ENCODE measurements around the gene ERRFI1.

ERRFI1 gene

GRCh38 chr1:8003438-8004112 is 22.5 kb downstream of the ERRFI1 start:
- no peak for DNase-seq

- DNase-seq: no peak
Measured at GRCh38 chr1:8002921-8003320, 23.2 kb downstream of the ERRFI1 start.

- no peak for DNase-seq
Measured at GRCh38 chr1:8002329-8002910, 23.7 kb downstream of the ERRFI1 start.

- DNase-seq: no peak
Measured at GRCh38 chr1:7995437-7995836, 30.7 kb downstream of the ERRFI1 start.

DNA sequence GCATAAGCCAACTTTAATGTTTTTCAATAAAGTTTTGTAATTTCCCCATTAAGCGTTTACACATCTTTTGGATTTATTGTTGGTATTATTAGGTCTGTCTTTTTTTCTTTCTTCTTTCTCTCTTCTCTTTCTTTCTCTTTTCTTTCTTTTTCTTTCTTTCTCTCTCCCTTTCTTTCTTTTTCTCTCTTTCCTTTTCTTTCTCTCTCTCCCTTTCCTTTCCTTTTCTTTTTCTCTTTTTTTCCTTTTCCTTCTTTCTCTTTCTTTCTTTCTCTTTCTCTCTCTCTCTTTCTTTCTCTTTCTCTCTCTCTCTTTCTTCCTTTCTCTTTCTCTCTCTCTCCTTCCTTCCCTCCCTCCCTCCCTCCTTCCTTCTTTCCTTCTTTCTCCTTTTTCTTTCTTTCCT is 31.3 kb downstream of the ERRFI1 start:
- no peak for DNase-seq

DNA sequence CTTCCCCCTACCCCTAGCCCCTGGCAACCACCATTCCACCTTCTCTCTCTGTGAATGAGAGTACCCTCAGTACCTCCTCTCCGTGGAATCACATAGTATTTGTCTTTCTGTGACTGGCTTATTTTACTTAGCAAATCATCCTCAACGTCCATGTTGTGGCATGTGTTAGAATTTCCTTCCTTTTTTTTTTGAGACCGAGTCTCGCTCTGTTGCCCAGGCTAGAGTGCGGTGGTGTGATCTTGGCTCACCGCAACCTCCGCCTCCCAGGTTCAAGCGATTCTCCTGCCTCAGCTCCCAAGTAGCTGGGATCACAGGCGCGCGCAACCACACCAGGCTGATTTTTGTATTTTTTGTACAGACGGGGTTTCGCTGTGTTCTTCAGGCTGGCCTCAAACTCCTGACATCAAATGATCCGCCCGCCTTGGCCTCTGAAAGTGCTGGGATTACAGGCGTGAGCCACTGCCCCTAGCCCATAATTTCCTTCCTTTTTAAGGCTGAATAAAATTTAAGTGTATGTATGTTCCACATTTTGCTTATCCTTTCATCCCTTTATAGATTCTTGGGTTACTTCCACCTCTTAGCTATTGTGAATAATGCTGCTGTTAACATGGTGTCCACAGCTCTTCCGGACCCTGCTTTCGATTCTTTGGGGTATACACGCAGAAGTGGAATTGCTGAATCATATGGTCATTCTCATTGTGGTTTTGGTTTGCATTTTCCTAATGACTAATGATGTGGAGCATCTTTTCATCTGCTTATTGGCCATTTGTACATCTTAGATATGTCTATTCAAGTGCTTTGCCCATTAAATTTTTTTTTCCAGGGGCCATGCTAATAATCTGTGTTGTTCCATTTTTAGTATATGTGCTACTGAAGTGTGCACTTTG is 32.3 kb downstream of the ERRFI1 start:
- peak; percentile 30 for DNase-seq

- no peak for DNase-seq
Measured at GRCh38 chr1:7992885-7993284, 33.2 kb downstream of the ERRFI1 start.

DNA sequence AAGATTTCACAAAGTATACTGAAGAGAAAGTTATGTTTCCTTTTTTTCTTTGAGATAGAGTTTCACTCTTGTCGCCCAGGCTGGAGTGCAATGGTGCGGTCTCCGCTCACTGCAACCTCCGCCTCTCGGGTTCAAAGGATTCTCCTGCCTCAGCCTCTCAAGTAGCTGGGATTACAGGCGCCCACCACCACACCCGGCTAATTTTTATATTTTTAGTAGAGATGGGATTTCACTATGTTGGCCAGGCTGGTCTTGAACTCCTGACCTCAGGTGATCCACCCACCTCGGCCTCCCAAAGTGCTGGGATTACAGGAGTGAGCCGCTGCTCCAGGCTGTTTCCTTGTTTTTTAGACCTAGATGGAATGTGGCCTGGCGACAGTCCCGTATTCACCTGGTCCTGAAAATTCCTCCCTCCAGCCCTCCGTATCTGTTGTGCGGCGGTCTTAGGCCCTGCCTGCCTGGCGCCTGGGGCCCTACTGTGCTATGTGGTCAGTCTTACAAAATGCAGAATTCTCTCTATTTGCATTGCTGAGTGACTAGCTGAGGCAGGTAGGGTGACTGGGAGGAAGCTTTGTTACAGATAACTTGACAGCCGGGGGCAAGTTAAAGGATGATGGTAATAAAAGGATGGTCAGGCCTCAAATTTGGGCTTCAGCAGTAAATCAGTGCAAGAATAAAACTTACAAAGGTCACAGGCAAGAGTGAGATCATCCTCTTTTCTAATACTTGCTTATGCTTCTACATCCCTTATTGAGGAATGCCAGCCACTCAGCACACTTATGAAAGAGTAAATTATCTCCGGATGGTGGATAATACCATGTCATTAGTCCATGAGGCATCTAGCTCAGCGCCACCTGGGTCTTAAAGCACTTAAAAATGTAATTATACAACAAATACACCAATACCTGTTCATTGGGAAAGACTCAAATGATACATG is 34.3 kb downstream of the ERRFI1 start:
- DNase-seq: no peak

- DNase-seq: no peak
Measured at GRCh38 chr1:7989762-7990428, 36.2 kb downstream of the ERRFI1 start.

DNA sequence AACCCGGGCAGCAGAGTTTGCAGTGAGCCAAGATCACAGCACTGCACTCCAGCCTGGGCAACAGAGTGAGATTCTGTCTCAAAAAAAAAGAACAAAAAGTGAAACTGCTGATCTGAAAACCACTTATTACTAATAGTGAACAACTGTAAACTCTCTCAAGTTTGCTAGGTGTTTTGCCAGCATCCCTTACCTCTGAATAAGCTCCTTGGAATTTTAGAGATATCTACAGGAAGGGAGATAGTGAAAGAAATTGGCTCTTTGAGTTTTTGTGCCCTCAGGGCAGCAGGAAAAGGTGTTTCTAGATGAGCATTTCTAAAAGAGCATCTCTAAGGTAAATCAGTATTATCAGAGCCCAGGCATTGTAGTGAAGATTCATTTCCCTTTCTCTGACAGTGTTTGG is 37.5 kb downstream of the ERRFI1 start:
- DNase-seq: no peak

DNA sequence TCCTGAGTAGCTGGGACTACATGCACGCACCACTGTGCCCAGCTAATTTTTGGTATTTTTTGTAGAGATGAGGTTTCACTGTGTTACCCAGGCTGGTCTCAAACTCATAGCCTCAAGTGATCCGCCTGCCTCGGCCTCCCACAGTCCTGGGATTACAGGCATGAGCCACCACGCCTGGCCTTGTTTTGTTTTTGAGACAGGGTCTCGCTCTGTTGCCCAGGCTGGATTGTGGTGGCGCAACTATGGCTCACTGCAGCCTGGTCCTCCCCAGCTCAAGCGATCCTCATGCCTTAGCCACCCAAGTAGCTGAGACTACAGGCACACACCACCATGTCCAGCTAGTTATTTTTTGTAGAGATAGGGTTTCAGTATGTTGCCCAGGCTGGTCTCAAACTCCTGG is 38.6 kb downstream of the ERRFI1 start:
- no peak for DNase-seq

DNA sequence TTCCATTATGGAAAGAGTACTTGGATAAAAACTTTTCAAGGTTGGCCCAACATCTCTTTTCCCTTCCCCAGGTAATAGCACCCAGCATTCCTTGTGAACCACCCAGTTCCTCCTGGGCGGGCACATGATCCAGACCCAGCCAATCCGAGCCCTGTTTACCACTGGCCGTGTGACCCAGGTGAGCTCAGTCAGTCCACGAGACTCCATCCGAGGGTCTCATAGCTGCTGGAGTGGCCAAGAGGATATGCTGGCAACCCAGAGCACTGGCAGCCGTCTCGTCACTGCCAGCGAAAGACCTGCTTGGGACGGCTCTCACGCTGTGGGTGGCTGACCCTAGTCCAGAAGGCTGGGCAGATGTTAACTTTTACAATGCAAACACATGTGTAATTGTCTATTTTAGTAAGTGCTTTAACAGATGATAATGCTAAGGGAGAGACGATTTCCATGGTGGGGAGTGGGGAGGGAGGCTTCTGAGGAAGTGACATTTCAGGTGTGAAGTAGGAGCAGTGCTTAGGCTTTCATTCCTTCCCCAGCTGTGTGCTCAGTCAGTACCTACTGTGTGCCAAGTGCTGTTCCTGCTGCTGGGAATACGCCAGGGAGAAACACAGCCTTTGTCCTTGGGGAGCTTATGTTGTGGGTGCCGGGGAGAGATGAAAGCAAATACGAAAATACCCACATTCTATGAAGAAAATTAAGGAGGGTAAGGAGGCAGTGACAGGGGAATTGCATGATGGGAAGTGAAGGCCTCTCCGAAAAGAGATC is 40.1 kb downstream of the ERRFI1 start:
- no peak for DNase-seq

- no peak for DNase-seq
Measured at GRCh38 chr1:7984811-7985210, 41.3 kb downstream of the ERRFI1 start.

DNA sequence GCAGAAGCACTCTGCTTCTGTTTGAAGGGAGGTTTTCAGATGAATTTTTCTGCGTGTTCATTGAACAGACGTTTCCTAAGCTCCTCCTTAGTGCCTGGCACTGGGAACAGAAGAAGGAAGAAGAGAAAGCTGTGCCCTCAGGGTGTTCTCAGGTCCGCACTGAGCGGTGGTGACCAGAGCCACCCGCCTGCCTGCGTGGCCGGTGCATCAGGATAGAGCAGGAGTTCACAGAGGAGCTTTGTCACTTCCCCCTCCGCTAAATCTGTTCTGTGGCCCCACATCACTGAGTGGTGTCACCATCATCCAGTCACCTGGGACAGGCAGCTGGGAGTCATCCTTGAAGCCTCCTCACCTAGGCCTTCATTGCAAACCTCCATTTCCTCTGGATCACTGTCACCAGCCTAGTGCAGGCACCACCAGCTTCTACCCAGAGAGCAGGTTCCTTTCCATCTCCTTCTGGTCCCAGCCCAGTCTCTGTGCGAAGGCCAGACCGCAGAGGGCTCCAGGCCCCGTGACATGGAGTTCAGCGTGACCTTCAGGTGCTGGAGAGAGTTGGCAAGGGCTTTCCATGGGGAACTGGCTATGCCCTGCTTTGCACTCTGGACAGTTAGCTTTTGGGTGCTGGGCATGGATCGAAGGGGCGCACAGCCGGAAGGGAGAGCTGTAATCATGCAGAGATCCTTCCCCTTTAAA is 42.9 kb downstream of the ERRFI1 start:
- DNase-seq: no peak

- no peak for DNase-seq
Measured at GRCh38 chr1:7980984-7981383, 45.1 kb downstream of the ERRFI1 start.

DNA sequence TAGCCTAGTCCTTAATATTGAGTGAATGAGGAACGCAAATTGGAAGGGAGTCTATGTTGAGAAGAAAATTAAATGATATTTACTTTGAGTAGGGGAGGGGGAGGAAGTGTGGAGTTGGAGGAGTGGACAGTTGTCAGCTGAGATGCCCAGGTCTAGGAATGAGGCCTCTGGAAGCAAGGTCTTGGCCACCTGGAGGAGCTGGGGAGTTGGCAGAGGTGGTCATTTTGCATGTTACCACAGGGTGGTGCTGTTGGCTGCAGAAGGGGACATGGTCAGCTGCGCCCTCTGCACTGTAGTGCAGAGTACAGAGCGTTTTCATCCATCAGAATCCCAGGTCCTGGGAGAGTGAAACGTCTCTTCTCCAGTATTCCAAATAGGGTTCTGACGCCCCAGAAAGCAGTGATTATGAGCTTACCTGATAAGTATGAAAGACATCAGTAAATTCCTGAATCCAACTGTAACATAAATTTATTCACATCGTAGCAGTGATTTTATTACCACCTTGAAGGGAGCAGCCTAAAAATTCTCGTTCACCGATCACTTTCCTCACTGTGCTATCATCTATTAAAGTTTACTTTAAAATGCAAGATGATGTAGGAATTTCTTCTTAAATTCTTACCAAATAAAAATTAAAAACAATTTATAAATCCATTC is 50.8 kb downstream of the ERRFI1 start:
- DNase-seq: peak; percentile 48

DNA sequence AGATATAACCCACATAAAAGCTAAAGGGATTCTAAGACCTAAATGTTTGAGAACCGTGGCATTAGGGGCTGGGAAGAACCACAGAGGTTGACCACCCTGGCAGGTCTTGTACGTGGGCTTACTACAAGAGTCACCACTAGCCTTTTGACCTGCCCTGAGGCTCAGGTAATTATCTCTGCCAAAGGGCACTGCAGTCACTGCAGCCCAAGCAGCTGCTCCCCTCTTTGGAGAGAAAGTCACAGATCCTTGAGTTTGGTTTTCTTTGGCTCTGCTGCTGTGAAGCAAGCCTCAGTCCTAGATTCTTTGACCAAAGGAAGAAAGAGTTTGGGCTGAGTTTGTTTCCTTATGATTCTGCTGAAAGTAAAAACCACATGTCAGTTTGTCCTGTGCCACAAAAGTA is 53.0 kb downstream of the ERRFI1 start:
- no peak for DNase-seq

- no peak for DNase-seq
Measured at GRCh38 chr1:7972285-7972684, 53.8 kb downstream of the ERRFI1 start.

DNA sequence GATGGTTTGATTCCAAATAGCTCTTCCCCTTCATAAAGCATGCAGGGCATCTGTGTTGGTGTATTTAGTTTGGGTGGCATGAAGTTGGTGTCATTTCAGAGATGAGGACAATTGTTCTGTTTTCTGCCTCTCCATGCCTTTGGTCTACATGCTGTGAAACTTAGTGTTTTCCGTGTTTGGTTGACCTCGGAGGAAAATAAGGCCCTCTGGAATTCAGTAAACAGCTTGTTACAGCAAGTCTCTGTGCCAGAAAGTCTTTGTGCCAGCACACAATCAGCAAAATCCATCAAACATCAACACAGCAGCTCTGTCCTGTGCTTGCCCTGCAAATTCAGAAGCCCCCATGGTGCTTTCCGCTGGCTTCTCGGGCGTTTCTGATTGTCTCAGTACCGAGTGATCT is 55.1 kb downstream of the ERRFI1 start:
- no peak for DNase-seq

GRCh38 chr1:7970246-7970645 is 55.9 kb downstream of the ERRFI1 start:
- no peak for DNase-seq
